K562 (cell line): ENCODE results near the gene KASH5. TPM values are rescaled to one million over a fixed set of nuclear protein-coding genes. Genes with fewer than 3 reads are reported as not detected.

Experiments
- ARHGAP35 ChIP-seq: fragments of 450-650 bp; IDR thresholded peaks from 2 replicates; pipeline ENCODE4 v1.6.1; 2018; ENCODE audit not compliant: partially characterized antibody
- BRD9 ChIP-seq: fragments of 450-650 bp; IDR thresholded peaks from 2 replicates; pipeline ENCODE4 v1.6.1; 2018; ENCODE audit warnings: low read depth; ENCODE audit not compliant: partially characterized antibody
- CBFA2T3 ChIP-seq: fragments of 450-650 bp; IDR thresholded peaks from 2 replicates; pipeline ENCODE4 v1.6.1; 2017
- CUX1 ChIP-seq: fragments of 200-800 bp; sonication (Bioruptor generic); IDR thresholded peaks from 2 replicates; pipeline ENCODE4 v1.6.1; 2016; ENCODE audit warnings: missing genetic modification characterization, missing compliant biosample characterization
- HDAC6 ChIP-seq: IDR thresholded peaks from 2 replicates; pipeline ENCODE4 v1.6.1; 2012; ENCODE audit warnings: low read depth, mild to moderate bottlenecking, control low read depth, inconsistent platforms, low read length, moderate library complexity
- HDAC8 ChIP-seq: fragments of 450-650 bp; IDR thresholded peaks from 2 replicates; pipeline ENCODE4 v1.6.1; 2016; ENCODE audit warnings: mild to moderate bottlenecking, missing genetic modification characterization, moderate library complexity, missing compliant biosample characterization
- HNRNPL ChIP-seq: fragments of 200-400 bp; formaldehyde crosslinking; IDR thresholded peaks from 2 replicates; pipeline ENCODE4 v1.6.1; 2017; ENCODE audit warnings: low read depth, mild to moderate bottlenecking, low read length
- JUN ChIP-seq, 2 experiments: sonication (generic) in 1 of 2; formaldehyde crosslinking in 1 of 2; IDR thresholded peaks; 2 replicates each; pipeline versions ENCODE4 v1.6.1 to v1.8.0; 2012 to 2022; ENCODE audit warnings: borderline replicate concordance in 2 of 2, mild to moderate bottlenecking in 2 of 2, improper control_type of control experiment in 1 of 2, low read depth in 1 of 2, low read length in 1 of 2, missing genetic modification reagents in 1 of 2
- MEF2D ChIP-seq: conservative IDR thresholded peaks from 2 replicates; pipeline ENCODE4 v1.6.1; 2016; ENCODE audit warnings: low read depth, missing genetic modification characterization, missing compliant biosample characterization
- NKRF ChIP-seq: fragments of 450-650 bp; IDR thresholded peaks from 2 replicates; pipeline ENCODE4 v1.6.1; 2016; ENCODE audit warnings: borderline replicate concordance
- PHF20 ChIP-seq: fragments of 450-650 bp; IDR thresholded peaks from 2 replicates; pipeline ENCODE4 v1.6.1; 2018; ENCODE audit not compliant: partially characterized antibody
- SMARCA4 ChIP-seq: fragments of 450-650 bp; IDR thresholded peaks from 2 replicates; pipeline ENCODE4 v1.6.1; 2016
- SUPT5H ChIP-seq: fragments of 450-650 bp; IDR thresholded peaks from 2 replicates; pipeline ENCODE4 v1.6.1; 2016
- TRIM25 ChIP-seq: fragments of 450-650 bp; IDR thresholded peaks from 2 replicates; pipeline ENCODE4 v1.7.0; 2016; ENCODE audit warnings: borderline replicate concordance
- ZBTB2 ChIP-seq: fragments of 450-650 bp; IDR thresholded peaks from 2 replicates; pipeline ENCODE4 v1.6.1; 2016; ENCODE audit warnings: antibody characterized with exemption
- polyA plus RNA-seq, 8 experiments: library from polyadenylated mRNA; depleted of rRNA in 4 of 8; stranded (reverse) in 5 of 8; unstranded in 3 of 8; fragments of >200 nt; fragmentation: Nextera tagmentation in 2 of 8; fragmentation: Illumina TruSeq in 1 of 8; extraction: Ambion mirVana in 2 of 8; extraction: Trizol in 1 of 8; gene quantifications; 2 replicates each; pipeline versions ENCODE4 v1.2.1 to v1.2.3, GENCODE V29; 2011 to 2014; ENCODE audit warnings: inconsistent platforms in 1 of 8, missing spikeins in 1 of 8
- total RNA-seq, 7 experiments: library from RNA; depleted of rRNA in 6 of 7; stranded (reverse); fragments of >200 nt in 6 of 7; fragmentation: Illumina TruSeq in 2 of 7; extraction: Trizol in 2 of 7; gene quantifications; 2 replicates each; pipeline versions ENCODE4 v1.2.1 to v1.2.3, GENCODE V29; 2011 to 2021; ENCODE audit warnings: low replicate concordance in 1 of 7

The KASH5 gene
- total and polyA plus RNA-seq, 9 of the 15 experiments (the other 6 are each of a cell fraction or from before 2014, with no cell fraction given) = 0.07 to 0.84 (median 0.34) TPM; not detected in 1

- TF ChIP-seq NKRF = 0 out of 2 replicates have a peak, but pooled peaks have one; percentile 31
- peak; percentile 95 for TF ChIP-seq MEF2D (tag)
- TF ChIP-seq SMARCA4 = peak; percentile 59; the same call in 1 of the 2 replicates
- no peak for TF ChIP-seq CUX1
- peak; percentile 41; the same call in 1 of the 2 replicates for TF ChIP-seq ZBTB2
- 0 out of 2 replicates have a peak, but pooled peaks have one; percentile 32 for TF ChIP-seq TRIM25
- peak; percentile 30; the same call in 1 of the 2 replicates for TF ChIP-seq SUPT5H
- TF ChIP-seq HDAC8 = no peak
- TF ChIP-seq PHF20 = peak; percentile 47
- TF ChIP-seq HNRNPL = no peak
- TF ChIP-seq ARHGAP35 = peak; percentile 29
- TF ChIP-seq BRD9 = peak; percentile 36
- TF ChIP-seq HDAC6 = no peak
- TF ChIP-seq JUN (IDR thresholded peaks at IDR 0.05; ENCODE audit: borderline replicate concordance, low read depth, low read length) = 0 out of 2 replicates have a peak, but pooled peaks have one; percentile 6
- TF ChIP-seq JUN (CRISPR knock-in tag; IDR thresholded peaks at IDR 0.05; ENCODE audit: borderline replicate concordance) = no peak
- no peak for TF ChIP-seq CBFA2T3
Measured at GRCh38 chr19:49423071-49423984, 35.3 kb downstream of the KASH5 start, which contains the start of gene PTH2 (continued).
